ENCODE measurements around the gene NADK.

DNA sequence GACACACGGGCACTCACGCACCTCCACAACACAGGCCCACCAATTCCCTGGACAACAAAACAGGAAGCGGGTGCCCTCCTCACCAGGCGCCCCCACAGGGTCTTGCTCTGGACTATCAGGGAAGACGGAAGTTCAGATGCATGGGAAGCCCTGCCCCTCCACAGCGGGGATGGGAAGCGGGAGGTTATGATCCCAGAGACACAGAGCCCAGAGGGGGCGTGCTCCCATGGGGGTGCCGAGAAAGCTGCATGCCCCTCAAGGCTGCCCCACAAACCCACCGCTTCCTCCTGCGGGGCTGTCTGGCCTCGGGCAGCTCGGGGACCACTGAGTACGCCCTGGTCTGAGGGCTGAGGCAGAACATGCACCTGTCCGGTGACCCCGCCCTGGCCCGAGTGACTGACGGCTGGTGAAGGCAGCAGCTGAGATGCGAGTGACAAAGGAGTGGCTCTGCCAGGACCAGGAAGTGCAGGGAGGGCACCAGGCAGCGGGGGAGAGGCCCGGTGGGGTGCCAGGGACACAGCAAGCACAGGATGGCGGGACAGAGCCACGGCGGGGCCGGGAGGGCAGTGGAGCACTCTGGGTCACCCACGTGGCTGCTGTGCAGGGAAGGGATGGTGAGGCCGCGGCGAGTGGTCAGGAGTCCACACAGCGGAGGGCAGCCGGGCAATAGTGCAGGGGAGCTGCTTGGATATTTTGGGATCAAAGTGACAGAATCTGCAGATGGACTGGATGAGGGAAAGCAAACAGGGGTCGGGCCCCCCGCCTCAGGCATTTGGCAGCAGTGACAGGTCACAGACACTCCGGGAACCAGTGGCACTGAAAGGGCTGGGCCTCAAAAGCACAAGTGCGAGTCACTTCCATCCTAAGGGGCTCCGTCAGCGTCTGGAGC lies 18.6 kb downstream of the NADK start:
- TF ChIP-seq, protein P1, sequence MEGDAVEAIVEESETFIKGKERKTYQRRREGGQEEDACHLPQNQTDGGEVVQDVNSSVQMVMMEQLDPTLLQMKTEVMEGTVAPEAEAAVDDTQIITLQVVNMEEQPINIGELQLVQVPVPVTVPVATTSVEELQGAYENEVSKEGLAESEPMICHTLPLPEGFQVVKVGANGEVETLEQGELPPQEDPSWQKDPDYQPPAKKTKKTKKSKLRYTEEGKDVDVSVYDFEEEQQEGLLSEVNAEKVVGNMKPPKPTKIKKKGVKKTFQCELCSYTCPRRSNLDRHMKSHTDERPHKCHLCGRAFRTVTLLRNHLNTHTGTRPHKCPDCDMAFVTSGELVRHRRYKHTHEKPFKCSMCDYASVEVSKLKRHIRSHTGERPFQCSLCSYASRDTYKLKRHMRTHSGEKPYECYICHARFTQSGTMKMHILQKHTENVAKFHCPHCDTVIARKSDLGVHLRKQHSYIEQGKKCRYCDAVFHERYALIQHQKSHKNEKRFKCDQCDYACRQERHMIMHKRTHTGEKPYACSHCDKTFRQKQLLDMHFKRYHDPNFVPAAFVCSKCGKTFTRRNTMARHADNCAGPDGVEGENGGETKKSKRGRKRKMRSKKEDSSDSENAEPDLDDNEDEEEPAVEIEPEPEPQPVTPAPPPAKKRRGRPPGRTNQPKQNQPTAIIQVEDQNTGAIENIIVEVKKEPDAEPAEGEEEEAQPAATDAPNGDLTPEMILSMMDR (IDR thresholded peaks at IDR 0.05) = no peak
- no peak for TF ChIP-seq POLR2A (IDR thresholded peaks at IDR 0.05)
- no peak for TF ChIP-seq POLR2AphosphoS5 (IDR thresholded peaks at IDR 0.05; ENCODE audit: insufficient read depth in 1 of 2, low read depth in 1 of 2)

Data from vagina (tissue), 2 donors.